ENCODE measurements around the gene MAN2B1. TPM values are rescaled to one million over a fixed set of nuclear protein-coding genes. Genes with fewer than 3 reads are reported as not detected.
A peak's percentile ranks its signal among the peaks of the same experiment; 100 is the strongest.

MAN2B1 gene
- total and polyA plus RNA-seq, 2 of the 13 experiments (the other 11 are each of a cell fraction or from before 2014, with no cell fraction given) = 23.6 to 23.8 TPM

DNA sequence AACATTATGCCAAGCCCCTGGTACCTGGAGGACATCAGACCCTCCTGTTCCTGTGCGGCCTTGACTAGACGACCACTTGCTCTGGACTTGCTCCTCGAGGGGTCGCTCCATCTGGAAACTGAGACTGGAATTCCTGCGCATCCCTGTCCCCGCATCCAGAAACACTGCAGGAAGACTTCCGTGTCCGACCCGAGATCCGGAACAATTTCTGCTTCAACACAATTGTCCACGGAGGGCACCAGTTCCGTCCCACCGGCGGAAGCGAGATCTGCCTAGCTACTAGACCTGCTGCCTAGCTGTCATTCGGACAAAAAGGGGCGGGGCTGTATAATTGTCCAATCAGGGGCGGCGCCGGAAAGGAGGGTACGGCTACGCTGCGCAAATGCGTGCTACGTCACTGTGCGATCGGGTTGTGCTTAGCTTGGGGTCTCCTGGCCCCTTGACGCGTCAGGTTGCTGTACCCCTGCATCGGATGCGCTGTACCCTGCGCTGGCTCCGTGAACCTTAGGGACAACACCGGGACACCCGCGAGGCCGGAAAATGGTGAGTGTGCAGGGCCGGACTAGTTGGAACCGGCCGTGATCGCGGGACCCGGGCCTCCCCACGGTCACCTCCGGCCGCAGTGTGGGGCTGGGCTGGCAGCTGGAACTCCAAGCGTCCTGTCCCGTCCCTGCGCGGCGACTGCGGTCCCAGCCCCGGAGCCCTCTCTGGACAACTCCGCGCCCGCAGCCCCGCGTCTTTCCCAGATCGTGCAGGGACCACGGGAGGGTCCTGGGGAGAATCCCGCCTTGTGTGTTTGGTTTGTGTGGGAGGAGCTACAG lies 55.8 kb downstream of the MAN2B1 start, which contains the start of the genes ZNF490 and ZNF791 (continued):
- TF ChIP-seq SNAI1 (CRISPR knock-in tag; IDR thresholded peaks at IDR 0.05; ENCODE audit: borderline replicate concordance) (no peak), GTF3A (CRISPR knock-in tag; conservative IDR thresholded peaks at IDR 0.05) (0 out of 2 replicates have a peak, but pooled peaks have one; percentile 7), SALL1 (CRISPR knock-in tag; IDR thresholded peaks at IDR 0.05) (peak; percentile 67)

GRCh38 chr19:12607631-12608030 lies 58.9 kb downstream of the MAN2B1 start:
- no peak for DNase-seq (ENCODE audit: low spot score)
- POLR2A ChIA-PET = no interaction called here
- in situ Hi-C loops (cut with HindIII; ENCODE audit: extremely low pct_ligation_motif_present, low pct_unique_long_range_greater_than_20kb) (no loop called here), intact Hi-C loops (cut with micrococcal nuclease; ENCODE audit: unreplicated experiment) (no loop called here)
- Histone ChIP-seq H2AFZ (ENCODE audit: low read length) (no peak overlapping the region), H3K4me3 (replicated peaks in 1 of 3; ENCODE audit: insufficient read depth in 1 of 3, low read depth in 2 of 3, low read length in 3 of 3) (no peak overlapping the region), H3K9ac (ENCODE audit: insufficient read depth, low read depth, low read length) (no peak overlapping the region), H3K36me3 (replicated peaks in 1 of 2; ENCODE audit: control insufficient read depth in 1 of 2, insufficient read depth in 2 of 2, low read length in 2 of 2) (peaks cover 0 to 18% of the 10 kb centered on the region in 2 experiments; a peak in 2 of 5 replicates), H3K4me2 (ENCODE audit: low read depth, low read length) (no peak overlapping the region), H3K4me1 (ENCODE audit: insufficient read depth, low read length) (peaks cover 7% of the 10 kb centered on the region; the same call in 1 of the 2 replicates), H4K20me1 (ENCODE audit: insufficient read depth, low read length) (no peaks in the 10 kb centered on the region), H3K27ac (ENCODE audit: extremely low read length, insufficient read depth, low read length) (no peak overlapping the region), H3K9me3 (ENCODE audit: low read length) (no peaks in the 10 kb centered on the region), H3K27me3 (ENCODE audit: control insufficient read depth in 1 of 2, insufficient read depth in 2 of 2, low read length in 2 of 2) (no peaks in the 10 kb centered on the region; a peak in 1 of 5 replicates), H3K79me2 (ENCODE audit: insufficient read depth, low read length) (peaks cover 26% of the 10 kb centered on the region)
- no TSS peak for BruUV-seq (replicated peaks)
- no peak for ATAC-seq
- WGBS (ENCODE audit: low lambda C conversion rate) = 97% methylated on average over 3 of the region's 3 CpGs
- no peak for FAIRE-seq
- CTCF ChIA-PET (ENCODE audit: low intra/inter-chr PET ratio, low total read pairs) = no interaction called here
- TF ChIP-seq HOXA7 (CRISPR knock-in tag; IDR thresholded peaks at IDR 0.05) (no peak), ZNF367 (CRISPR knock-in tag; IDR thresholded peaks at IDR 0.05; ENCODE audit: borderline replicate concordance) (no peak), FOXC1 (CRISPR knock-in tag; IDR thresholded peaks at IDR 0.05; ENCODE audit: borderline replicate concordance) (no peak), CHD4 (IDR thresholded peaks at IDR 0.05; ENCODE audit: borderline replicate concordance, low read length) (no peak), ZBTB20 (CRISPR knock-in tag; IDR thresholded peaks at IDR 0.05; ENCODE audit: borderline replicate concordance, low read depth) (no peak), JUNB (CRISPR knock-in tag; IDR thresholded peaks at IDR 0.05; ENCODE audit: borderline replicate concordance) (no peak), ARID4A (CRISPR knock-in tag; IDR thresholded peaks at IDR 0.05; ENCODE audit: borderline replicate concordance) (no peak), ZNF468 (CRISPR knock-in tag; IDR thresholded peaks at IDR 0.05) (no peak), ZNF354B (CRISPR knock-in tag; IDR thresholded peaks at IDR 0.05) (no peak), ATF3 (CRISPR knock-in tag; IDR thresholded peaks at IDR 0.05) (no peak), ZC3H4 (CRISPR knock-in tag; IDR thresholded peaks at IDR 0.05; ENCODE audit: borderline replicate concordance) (no peak), BHLHE40 (IDR thresholded peaks at IDR 0.05; ENCODE audit: low read length) (no peak), SRSF9 (IDR thresholded peaks at IDR 0.05; ENCODE audit: borderline replicate concordance, insufficient read depth, low read depth, low read length, poor library complexity, severe bottlenecking) (no peak)
- TF ChIP-seq, protein P1, sequence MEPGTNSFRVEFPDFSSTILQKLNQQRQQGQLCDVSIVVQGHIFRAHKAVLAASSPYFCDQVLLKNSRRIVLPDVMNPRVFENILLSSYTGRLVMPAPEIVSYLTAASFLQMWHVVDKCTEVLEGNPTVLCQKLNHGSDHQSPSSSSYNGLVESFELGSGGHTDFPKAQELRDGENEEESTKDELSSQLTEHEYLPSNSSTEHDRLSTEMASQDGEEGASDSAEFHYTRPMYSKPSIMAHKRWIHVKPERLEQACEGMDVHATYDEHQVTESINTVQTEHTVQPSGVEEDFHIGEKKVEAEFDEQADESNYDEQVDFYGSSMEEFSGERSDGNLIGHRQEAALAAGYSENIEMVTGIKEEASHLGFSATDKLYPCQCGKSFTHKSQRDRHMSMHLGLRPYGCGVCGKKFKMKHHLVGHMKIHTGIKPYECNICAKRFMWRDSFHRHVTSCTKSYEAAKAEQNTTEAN (CRISPR knock-in tag; conservative IDR thresholded peaks at IDR 0.05) = no peak

All from HepG2 (cell line).